Hematopoietic multipotent progenitor cell treated with erythropoietin and hydrocortisone succinate and interleukin-3 and kit ligand, for 8 days (in vitro differentiated cells): ENCODE results near the gene NUP133.
"Not testable (repeated sequence)": the region's sequence is repeated elsewhere in the genome, so short reads cannot be mapped to it uniquely, and the experiment has no call there.

Experiments
- DNase-seq: peaks from one replicate; pipeline ENCODE4 v3.0.0-alpha.2; 2015

Gene NUP133

GRCh38 chr1:229507951-229508822 lies at the start of gene NUP133:
TSS of gene NUP133 (minus strand) at chr1:229508341. CDS start at chr1:229508249, 92 bp downstream.
- DNase-seq = peak; percentile 98

GRCh38 chr1:229557200-229557850 lies 49.2 kb upstream of the NUP133 start:
- peak; percentile 44 for DNase-seq

GRCh38 chr1:229554886-229555621 lies 46.9 kb upstream of the NUP133 start:
- peak; percentile 99 for DNase-seq

- no peak for DNase-seq
These were observed 45.5 kb upstream of the NUP133 start for GRCh38 chr1:229553621-229554130.

DNA sequence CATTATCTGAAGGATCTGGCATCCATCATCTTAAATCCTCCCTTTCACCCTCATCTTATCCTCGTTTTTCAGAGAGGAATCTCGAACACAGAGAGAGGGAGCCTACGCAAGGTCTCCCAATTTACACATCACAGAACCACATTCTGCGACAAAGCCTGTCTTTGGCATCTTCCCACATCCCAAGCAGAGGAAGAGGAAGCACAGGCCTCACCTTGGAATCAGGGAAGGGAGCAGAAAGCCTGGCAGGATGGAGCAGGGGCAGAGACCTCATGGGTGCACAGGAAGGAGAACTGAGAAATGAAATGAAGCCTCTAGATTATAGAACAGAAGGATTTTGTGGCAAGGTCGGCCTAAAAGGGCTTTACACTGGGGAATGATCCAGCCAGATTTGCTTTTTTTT lies 44.6 kb upstream of the NUP133 start:
- no peak for DNase-seq

DNA sequence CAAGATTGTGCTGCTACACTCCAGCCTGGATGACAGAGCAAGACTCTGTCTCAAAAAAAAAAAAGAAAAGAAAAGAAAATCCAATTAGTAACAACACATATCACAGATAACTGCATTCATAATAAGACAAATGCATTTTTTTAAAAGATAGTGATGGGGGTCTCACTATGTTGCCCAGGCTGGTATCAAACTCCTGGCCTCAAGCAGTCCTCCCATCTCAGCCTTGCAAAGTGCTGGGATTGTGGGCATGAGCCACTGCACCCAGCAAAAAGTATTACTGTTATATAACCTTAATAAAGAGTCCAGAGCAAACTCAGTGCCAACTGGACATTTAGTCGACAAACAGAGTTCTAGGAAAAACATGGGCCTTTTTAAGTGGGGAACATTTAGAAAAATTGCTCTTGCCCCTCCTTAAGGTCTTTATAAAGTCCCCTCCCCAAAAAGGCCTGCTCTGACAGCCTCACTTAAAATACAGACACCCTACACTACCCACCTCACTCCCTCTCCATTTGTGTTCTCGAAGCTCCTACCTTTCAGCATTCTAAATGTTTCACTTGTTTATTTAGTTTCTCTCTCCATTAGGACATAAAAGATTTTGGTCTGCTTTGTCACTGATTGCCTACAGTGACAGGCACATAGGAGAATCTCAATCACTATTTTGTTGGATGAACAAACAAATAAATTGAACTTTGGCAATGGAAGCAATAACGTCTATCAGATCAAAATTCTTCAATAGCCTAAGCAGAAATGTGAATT lies 42.8 kb upstream of the NUP133 start:
- DNase-seq = no peak

- DNase-seq = no peak
These were observed 39.4 kb upstream of the NUP133 start for GRCh38 chr1:229547542-229547941.

- no peak for DNase-seq
These were observed 36.4 kb upstream of the NUP133 start for GRCh38 chr1:229544587-229544986.

- DNase-seq = no peak
These were observed 31.8 kb upstream of the NUP133 start for GRCh38 chr1:229539863-229540506.

DNA sequence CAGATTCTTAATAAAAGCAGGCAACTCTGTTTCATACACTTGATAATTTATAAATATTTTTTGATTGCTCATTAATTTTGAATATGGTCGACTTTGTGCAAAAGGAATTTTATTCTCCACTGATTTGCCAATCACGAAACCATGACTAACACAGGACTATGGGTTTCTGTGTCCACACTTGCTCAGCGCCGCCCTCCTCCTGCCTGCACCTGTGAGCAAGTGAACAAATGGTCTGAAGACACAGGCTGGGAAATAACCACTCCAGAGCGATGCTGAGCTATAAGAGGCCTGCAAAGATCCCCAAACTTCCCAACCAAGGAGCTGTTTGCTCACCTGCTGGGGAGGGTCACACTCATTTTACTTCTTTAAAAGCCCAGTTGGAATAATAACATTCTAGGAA lies 30.8 kb upstream of the NUP133 start:
- DNase-seq = no peak

DNA sequence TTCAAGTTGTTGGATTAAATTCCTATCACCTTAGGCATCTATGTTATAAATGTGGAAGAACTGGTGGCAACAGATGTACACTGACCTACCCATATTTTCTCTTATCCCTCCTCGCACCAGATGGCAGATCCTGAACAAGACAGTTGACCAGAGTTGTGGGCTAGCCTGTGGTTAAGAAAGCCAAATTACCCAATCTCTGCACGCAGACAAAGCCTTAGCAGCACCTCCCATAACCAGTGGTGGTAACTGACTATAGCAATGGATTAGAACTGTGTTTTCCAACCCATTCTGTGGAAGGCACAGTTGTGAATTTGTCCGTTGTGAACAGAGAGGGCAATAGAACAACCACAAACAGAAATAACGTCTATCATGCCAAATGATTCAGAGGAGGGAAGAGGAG lies 29.8 kb upstream of the NUP133 start:
- peak; percentile 76 for DNase-seq

- no peak for DNase-seq
These were observed 28.8 kb upstream of the NUP133 start for GRCh38 chr1:229536982-229537381.

GRCh38 chr1:229535230-229535629 lies 27.1 kb upstream of the NUP133 start:
- no peak for DNase-seq

GRCh38 chr1:229531326-229531725 lies 23.2 kb upstream of the NUP133 start:
- DNase-seq = no peak

GRCh38 chr1:229529639-229530038 lies 21.5 kb upstream of the NUP133 start:
- no peak for DNase-seq

GRCh38 chr1:229526695-229527094 lies 18.6 kb upstream of the NUP133 start:
- no peak for DNase-seq

- DNase-seq = no peak
These were observed 14.9 kb upstream of the NUP133 start for GRCh38 chr1:229523052-229523451.

DNA sequence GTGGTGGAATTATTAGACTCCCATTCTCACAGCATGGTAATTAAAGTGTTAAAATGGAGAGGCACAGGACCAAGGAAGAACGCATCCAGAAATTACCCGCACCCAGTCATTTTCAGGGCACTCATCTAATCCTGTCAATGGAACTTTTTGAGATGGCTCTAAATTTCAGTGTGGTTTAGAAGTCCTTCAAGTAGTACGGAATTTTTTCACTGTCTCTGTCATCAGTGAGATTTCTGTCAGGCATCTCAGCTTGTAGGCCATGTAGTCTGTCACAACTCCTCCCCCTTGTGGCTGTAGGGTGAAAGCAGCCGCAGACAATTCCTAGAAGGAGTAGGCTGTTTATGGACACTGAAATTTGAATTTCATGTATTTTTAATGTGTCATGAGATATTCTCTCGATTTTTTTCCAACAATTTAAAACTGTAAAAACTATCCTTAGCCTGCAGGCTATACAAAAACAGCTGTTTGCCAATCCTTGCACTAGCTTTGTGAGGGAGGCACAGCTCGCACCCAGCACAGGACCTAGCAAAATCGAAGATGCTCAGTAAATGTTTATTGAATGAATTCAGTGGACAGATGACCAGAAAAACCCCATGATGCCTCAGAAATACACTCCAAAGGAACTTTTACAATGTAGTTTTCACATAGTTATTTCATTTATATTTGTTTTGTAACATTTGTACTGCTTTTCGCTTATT lies 6.6 kb upstream of the NUP133 start:
- DNase-seq = peak; percentile 83

GRCh38 chr1:229511625-229512024 lies 3.5 kb upstream of the NUP133 start:
- DNase-seq = not testable (repeated sequence)

DNA sequence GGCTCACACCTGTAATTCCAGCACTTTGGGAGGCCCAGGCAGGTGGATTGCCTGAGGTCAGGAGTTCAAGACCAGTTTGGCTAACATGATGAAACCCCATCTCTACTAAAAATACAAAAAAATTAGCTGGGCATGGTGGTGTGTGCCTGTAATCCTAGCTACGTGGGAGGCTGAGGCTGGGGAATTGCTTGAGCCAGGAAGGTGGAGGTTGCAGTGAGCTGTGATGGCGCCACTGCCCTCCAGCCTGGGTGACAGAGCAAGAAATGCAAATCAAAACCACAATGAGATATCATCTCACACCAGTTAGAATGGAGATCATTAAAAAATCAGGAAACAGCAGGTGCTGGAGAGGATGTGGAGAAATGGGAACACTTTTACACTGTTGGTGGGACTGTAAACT lies 3.1 kb upstream of the NUP133 start:
- DNase-seq = not testable (repeated sequence)

- DNase-seq = no peak
These were observed 1.4 kb upstream of the NUP133 start for GRCh38 chr1:229509576-229509975.
